DOHH2 (cell line): ENCODE data around the gene ZBTB18.
A peak's percentile ranks its signal among the peaks of the same experiment; 100 is the strongest.

Experiments used
- CTCF ChIP-seq: fragments of 200-600 bp; sonication (generic); IDR thresholded peaks from one replicate; pipeline ENCODE4 v1.5.1; 2014; ENCODE audit warnings: antibody characterized with exemption, mild to moderate bottlenecking, low read depth, low read length; ENCODE audit not compliant: poor library complexity, severe bottlenecking
- EZH2phosphoT487 ChIP-seq: fragments of 200-600 bp; sonication (generic); IDR thresholded peaks from 2 replicates; pipeline ENCODE4 v1.6.1; 2017; ENCODE audit warnings: borderline replicate concordance, mild to moderate bottlenecking, antibody characterized with exemption, low read length, moderate library complexity, mixed read lengths

GRCh38 chr1:244074559-244075171 is 23.6 kb downstream of the ZBTB18 start:
- TF ChIP-seq CTCF (peak; percentile 11), EZH2phosphoT487 (no peak)
